ENCODE data around the gene IRAK3.

Gene IRAK3

GRCh38 chr12:66268562-66268961 lies 79.5 kb downstream of the IRAK3 start:
- DNase-seq: no peak

GRCh38 chr12:66269142-66269541 lies 80.1 kb downstream of the IRAK3 start:
- DNase-seq: no peak

GRCh38 chr12:66269757-66270383 lies 80.9 kb downstream of the IRAK3 start:
- DNase-seq: peak; percentile 69

- DNase-seq: no peak
Observed at GRCh38 chr12:66270613-66271012, 81.6 kb downstream of the IRAK3 start.

- no peak for DNase-seq
Observed at GRCh38 chr12:66272650-66273049, 83.6 kb downstream of the IRAK3 start.

GRCh38 chr12:66273147-66273546 lies 84.1 kb downstream of the IRAK3 start:
- no peak for DNase-seq

GRCh38 chr12:66275040-66275439 lies 86.0 kb downstream of the IRAK3 start:
- no peak for DNase-seq

- peak; percentile 67 for DNase-seq
Observed at GRCh38 chr12:66279123-66279712, 90.2 kb downstream of the IRAK3 start.

- DNase-seq: no peak
Observed at GRCh38 chr12:66280561-66280960, 91.5 kb downstream of the IRAK3 start.

- DNase-seq: no peak
Observed at GRCh38 chr12:66282244-66282643, 93.2 kb downstream of the IRAK3 start.

- DNase-seq: no peak
Observed at GRCh38 chr12:66287275-66287674, 98.3 kb downstream of the IRAK3 start.

- DNase-seq: peak; percentile 83
Observed at GRCh38 chr12:66288121-66288520, 99.1 kb downstream of the IRAK3 start.

- DNase-seq: no peak
Observed at GRCh38 chr12:66289485-66289884, 100.5 kb downstream of the IRAK3 start.

GRCh38 chr12:66290716-66291200 lies 101.7 kb downstream of the IRAK3 start:
- DNase-seq: peak; percentile 52

- DNase-seq: no peak
Observed at GRCh38 chr12:66296176-66296683, 107.2 kb downstream of the IRAK3 start.

GRCh38 chr12:66297080-66297479 lies 108.1 kb downstream of the IRAK3 start:
- DNase-seq: no peak

GRCh38 chr12:66297923-66298322 lies 108.9 kb downstream of the IRAK3 start:
- no peak for DNase-seq

GRCh38 chr12:66301944-66302826 lies 113.2 kb downstream of the IRAK3 start, which contains the start of gene HELB:
TSS of gene HELB (plus strand) at chr12:66302493. CDS start at chr12:66302604, 111 bp downstream.
- peak; percentile 97 for DNase-seq

- DNase-seq: no peak
Observed at GRCh38 chr12:66302827-66303169, 113.8 kb downstream of the IRAK3 start.

- peak; percentile 70 for DNase-seq
Observed at GRCh38 chr12:66303316-66303804, 114.3 kb downstream of the IRAK3 start.
